ENCODE results near the gene PRODH2. TPM values are rescaled to one million over a fixed set of nuclear protein-coding genes. Genes with fewer than 3 reads are reported as not detected.
"Not testable (repeated sequence)": the region's sequence is repeated elsewhere in the genome, so short reads cannot be mapped to it uniquely, and the experiment has no call there.

PRODH2 gene
- total RNA-seq, 1 donor from 2014 or later = not detected

- TF ChIP-seq, protein P1, sequence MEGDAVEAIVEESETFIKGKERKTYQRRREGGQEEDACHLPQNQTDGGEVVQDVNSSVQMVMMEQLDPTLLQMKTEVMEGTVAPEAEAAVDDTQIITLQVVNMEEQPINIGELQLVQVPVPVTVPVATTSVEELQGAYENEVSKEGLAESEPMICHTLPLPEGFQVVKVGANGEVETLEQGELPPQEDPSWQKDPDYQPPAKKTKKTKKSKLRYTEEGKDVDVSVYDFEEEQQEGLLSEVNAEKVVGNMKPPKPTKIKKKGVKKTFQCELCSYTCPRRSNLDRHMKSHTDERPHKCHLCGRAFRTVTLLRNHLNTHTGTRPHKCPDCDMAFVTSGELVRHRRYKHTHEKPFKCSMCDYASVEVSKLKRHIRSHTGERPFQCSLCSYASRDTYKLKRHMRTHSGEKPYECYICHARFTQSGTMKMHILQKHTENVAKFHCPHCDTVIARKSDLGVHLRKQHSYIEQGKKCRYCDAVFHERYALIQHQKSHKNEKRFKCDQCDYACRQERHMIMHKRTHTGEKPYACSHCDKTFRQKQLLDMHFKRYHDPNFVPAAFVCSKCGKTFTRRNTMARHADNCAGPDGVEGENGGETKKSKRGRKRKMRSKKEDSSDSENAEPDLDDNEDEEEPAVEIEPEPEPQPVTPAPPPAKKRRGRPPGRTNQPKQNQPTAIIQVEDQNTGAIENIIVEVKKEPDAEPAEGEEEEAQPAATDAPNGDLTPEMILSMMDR (conservative IDR thresholded peaks at IDR 0.05) = no peak
- peaks cover 8% of the 10 kb centered on the region for H3K9me3 Mint-ChIP-seq
- peaks cover 15% of the 10 kb centered on the region for H3K4me1 Mint-ChIP-seq
- H3K4me3 Mint-ChIP-seq = no peak overlapping the region
- H3K27me3 Mint-ChIP-seq (ENCODE audit: low read depth) = peaks cover 78% of the 10 kb centered on the region
- H3K36me3 Mint-ChIP-seq (ENCODE audit: low read depth) = peaks cover 2% of the 10 kb centered on the region
- no peak overlapping the region for H3K27ac Mint-ChIP-seq (ENCODE audit: unreplicated experiment)
- no peak for DNase-seq (ENCODE audit: low read depth, low spot score)
Observed at GRCh38 chr19:35841961-35842595, 29.4 kb upstream of the PRODH2 start.

- H3K4me3 Mint-ChIP-seq; H3K36me3 Mint-ChIP-seq (ENCODE audit: low read depth); DNase-seq (ENCODE audit: low read depth, low spot score); H3K4me1 Mint-ChIP-seq; H3K27ac Mint-ChIP-seq (ENCODE audit: unreplicated experiment); H3K9me3 Mint-ChIP-seq: not testable (repeated sequence)
- peaks cover 66% of the 10 kb centered on the region for H3K27me3 Mint-ChIP-seq (ENCODE audit: low read depth)
Observed at GRCh38 chr19:35836096-35836495, 23.5 kb upstream of the PRODH2 start.

- DNase-seq (ENCODE audit: low read depth, low spot score) = no peak
- Mint-ChIP-seq H3K4me3 (no peak overlapping the region), H3K27ac (ENCODE audit: unreplicated experiment) (no peak overlapping the region), H3K4me1 (no peaks in the 10 kb centered on the region), H3K9me3 (no peaks in the 10 kb centered on the region), H3K27me3 (ENCODE audit: low read depth) (peaks cover 74% of the 10 kb centered on the region), H3K36me3 (ENCODE audit: low read depth) (no peaks in the 10 kb centered on the region)
- TF ChIP-seq, protein P1 (conservative IDR thresholded peaks at IDR 0.05) = no peak
Observed at GRCh38 chr19:35833972-35834371, 21.3 kb upstream of the PRODH2 start.

- no peak overlapping the region for H3K4me3 Mint-ChIP-seq
- no peak for DNase-seq (ENCODE audit: low read depth, low spot score)
- H3K27me3 Mint-ChIP-seq (ENCODE audit: low read depth) = peaks cover 81% of the 10 kb centered on the region
- no peak overlapping the region for H3K27ac Mint-ChIP-seq (ENCODE audit: unreplicated experiment)
- TF ChIP-seq, protein P1 (conservative IDR thresholded peaks at IDR 0.05) = no peak
- H3K36me3 Mint-ChIP-seq (ENCODE audit: low read depth) = no peaks in the 10 kb centered on the region
- no peaks in the 10 kb centered on the region for H3K9me3 Mint-ChIP-seq
- H3K4me1 Mint-ChIP-seq = no peaks in the 10 kb centered on the region
Observed at GRCh38 chr19:35832054-35832453, 19.4 kb upstream of the PRODH2 start.

- Mint-ChIP-seq H3K9me3 (no peaks in the 10 kb centered on the region), H3K4me3 (no peak overlapping the region), H3K27ac (ENCODE audit: unreplicated experiment) (no peak overlapping the region), H3K27me3 (ENCODE audit: low read depth) (peaks cover 78% of the 10 kb centered on the region), H3K4me1 (no peaks in the 10 kb centered on the region), H3K36me3 (ENCODE audit: low read depth) (no peaks in the 10 kb centered on the region)
- DNase-seq (ENCODE audit: low read depth, low spot score) = no peak
- TF ChIP-seq, protein P1 (conservative IDR thresholded peaks at IDR 0.05) = no peak
Observed at GRCh38 chr19:35830986-35831385, 18.3 kb upstream of the PRODH2 start.

DNA sequence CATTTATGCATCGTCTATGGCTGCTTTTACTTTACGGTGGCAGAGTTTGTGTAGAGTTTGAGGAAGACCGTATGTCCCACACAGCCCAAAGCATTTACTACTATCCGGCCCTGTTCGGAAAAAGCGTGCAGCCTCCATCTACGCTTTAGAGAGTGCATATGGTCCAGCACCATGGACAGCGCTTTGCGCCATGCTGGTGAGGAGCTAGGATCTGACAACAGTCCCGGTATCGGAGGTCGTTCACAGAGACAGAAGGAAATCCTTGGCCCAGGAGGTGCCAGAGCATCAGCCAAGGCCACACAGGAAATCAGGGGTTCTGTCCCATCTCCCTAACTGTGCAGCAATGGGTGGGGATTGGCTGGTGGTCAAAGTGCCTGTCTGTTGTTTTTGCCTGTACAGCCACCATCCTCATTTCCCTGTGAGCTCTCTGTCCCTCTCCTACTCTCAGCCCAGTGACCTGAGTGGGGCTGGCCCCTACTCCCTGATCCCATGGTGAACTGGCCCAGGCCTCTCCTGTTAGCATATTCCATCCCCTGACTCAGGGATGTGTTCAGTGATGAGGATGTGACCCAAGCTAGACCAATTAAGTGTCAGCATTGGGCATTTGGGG lies 16.2 kb upstream of the PRODH2 start:
- Mint-ChIP-seq H3K36me3 (ENCODE audit: low read depth) (no peaks in the 10 kb centered on the region), H3K4me3 (no peak overlapping the region), H3K27me3 (ENCODE audit: low read depth) (peaks cover 77% of the 10 kb centered on the region), H3K4me1 (no peaks in the 10 kb centered on the region), H3K9me3 (no peaks in the 10 kb centered on the region), H3K27ac (ENCODE audit: unreplicated experiment) (no peak overlapping the region)
- TF ChIP-seq, protein P1 (conservative IDR thresholded peaks at IDR 0.05) = no peak
- peak; percentile 80 for DNase-seq (ENCODE audit: low read depth, low spot score)

All from neural crest cell (in vitro differentiated cells).